ENCODE results near the gene CGA.

Gene CGA

GRCh38 chr6:87070741-87071140, 24.2 kb downstream of the CGA start:
- TF ChIP-seq TAF1 (IDR thresholded peaks at IDR 0.05; ENCODE audit: borderline replicate concordance, insufficient read depth, low read length) (no peak), SIN3A (IDR thresholded peaks at IDR 0.05; ENCODE audit: borderline replicate concordance, insufficient read depth, low read length) (no peak), FOXP2 (optimal IDR thresholded peaks at IDR 0.05; ENCODE audit: borderline replicate concordance, extremely low read depth, extremely low read length, insufficient read depth) (no peak), POLR2AphosphoS5 (IDR thresholded peaks at IDR 0.05; ENCODE audit: low read depth, low read length) (no peak)
- TF ChIP-seq, protein P1, sequence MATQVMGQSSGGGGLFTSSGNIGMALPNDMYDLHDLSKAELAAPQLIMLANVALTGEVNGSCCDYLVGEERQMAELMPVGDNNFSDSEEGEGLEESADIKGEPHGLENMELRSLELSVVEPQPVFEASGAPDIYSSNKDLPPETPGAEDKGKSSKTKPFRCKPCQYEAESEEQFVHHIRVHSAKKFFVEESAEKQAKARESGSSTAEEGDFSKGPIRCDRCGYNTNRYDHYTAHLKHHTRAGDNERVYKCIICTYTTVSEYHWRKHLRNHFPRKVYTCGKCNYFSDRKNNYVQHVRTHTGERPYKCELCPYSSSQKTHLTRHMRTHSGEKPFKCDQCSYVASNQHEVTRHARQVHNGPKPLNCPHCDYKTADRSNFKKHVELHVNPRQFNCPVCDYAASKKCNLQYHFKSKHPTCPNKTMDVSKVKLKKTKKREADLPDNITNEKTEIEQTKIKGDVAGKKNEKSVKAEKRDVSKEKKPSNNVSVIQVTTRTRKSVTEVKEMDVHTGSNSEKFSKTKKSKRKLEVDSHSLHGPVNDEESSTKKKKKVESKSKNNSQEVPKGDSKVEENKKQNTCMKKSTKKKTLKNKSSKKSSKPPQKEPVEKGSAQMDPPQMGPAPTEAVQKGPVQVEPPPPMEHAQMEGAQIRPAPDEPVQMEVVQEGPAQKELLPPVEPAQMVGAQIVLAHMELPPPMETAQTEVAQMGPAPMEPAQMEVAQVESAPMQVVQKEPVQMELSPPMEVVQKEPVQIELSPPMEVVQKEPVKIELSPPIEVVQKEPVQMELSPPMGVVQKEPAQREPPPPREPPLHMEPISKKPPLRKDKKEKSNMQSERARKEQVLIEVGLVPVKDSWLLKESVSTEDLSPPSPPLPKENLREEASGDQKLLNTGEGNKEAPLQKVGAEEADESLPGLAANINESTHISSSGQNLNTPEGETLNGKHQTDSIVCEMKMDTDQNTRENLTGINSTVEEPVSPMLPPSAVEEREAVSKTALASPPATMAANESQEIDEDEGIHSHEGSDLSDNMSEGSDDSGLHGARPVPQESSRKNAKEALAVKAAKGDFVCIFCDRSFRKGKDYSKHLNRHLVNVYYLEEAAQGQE (IDR thresholded peaks at IDR 0.05; ENCODE audit: insufficient read depth in 1 of 2, low read depth in 2 of 2, low read length in 2 of 2), result no peak

- TF ChIP-seq FOXP2 (optimal IDR thresholded peaks at IDR 0.05; ENCODE audit: borderline replicate concordance, extremely low read depth, extremely low read length, insufficient read depth) (no peak), SIN3A (IDR thresholded peaks at IDR 0.05; ENCODE audit: borderline replicate concordance, insufficient read depth, low read length) (no peak), POLR2AphosphoS5 (IDR thresholded peaks at IDR 0.05; ENCODE audit: low read depth, low read length) (no peak), TAF1 (IDR thresholded peaks at IDR 0.05; ENCODE audit: borderline replicate concordance, insufficient read depth, low read length) (no peak)
- TF ChIP-seq, protein P1 (IDR thresholded peaks at IDR 0.05; ENCODE audit: insufficient read depth in 1 of 2, low read depth in 2 of 2, low read length in 2 of 2), result no peak
Measured at GRCh38 chr6:87068795-87069194, 26.1 kb downstream of the CGA start.

GRCh38 chr6:87066449-87067333, 28.2 kb downstream of the CGA start:
- TF ChIP-seq, protein P1 (IDR thresholded peaks at IDR 0.05; ENCODE audit: insufficient read depth in 1 of 2, low read depth in 2 of 2, low read length in 2 of 2), result no peak
- no peak for TF ChIP-seq POLR2AphosphoS5 (IDR thresholded peaks at IDR 0.05; ENCODE audit: low read depth, low read length)
- TF ChIP-seq SIN3A (IDR thresholded peaks at IDR 0.05; ENCODE audit: borderline replicate concordance, insufficient read depth, low read length), result no peak
- no peak for TF ChIP-seq TAF1 (IDR thresholded peaks at IDR 0.05; ENCODE audit: borderline replicate concordance, insufficient read depth, low read length)
- TF ChIP-seq FOXP2 (optimal IDR thresholded peaks at IDR 0.05; ENCODE audit: borderline replicate concordance, extremely low read depth, extremely low read length, insufficient read depth), result no peak

GRCh38 chr6:87065117-87065516, 29.8 kb downstream of the CGA start:
- TF ChIP-seq SIN3A (IDR thresholded peaks at IDR 0.05; ENCODE audit: borderline replicate concordance, insufficient read depth, low read length), result no peak
- no peak for TF ChIP-seq TAF1 (IDR thresholded peaks at IDR 0.05; ENCODE audit: borderline replicate concordance, insufficient read depth, low read length)
- no peak for TF ChIP-seq POLR2AphosphoS5 (IDR thresholded peaks at IDR 0.05; ENCODE audit: low read depth, low read length)
- no peak for TF ChIP-seq FOXP2 (optimal IDR thresholded peaks at IDR 0.05; ENCODE audit: borderline replicate concordance, extremely low read depth, extremely low read length, insufficient read depth)
- TF ChIP-seq, protein P1 (IDR thresholded peaks at IDR 0.05; ENCODE audit: insufficient read depth in 1 of 2, low read depth in 2 of 2, low read length in 2 of 2), result no peak
